ENCODE data around the gene CNGA3.
"Not testable (repeated sequence)": the region's sequence is repeated elsewhere in the genome, so short reads cannot be mapped to it uniquely, and the experiment has no call there.

CNGA3 gene

DNA sequence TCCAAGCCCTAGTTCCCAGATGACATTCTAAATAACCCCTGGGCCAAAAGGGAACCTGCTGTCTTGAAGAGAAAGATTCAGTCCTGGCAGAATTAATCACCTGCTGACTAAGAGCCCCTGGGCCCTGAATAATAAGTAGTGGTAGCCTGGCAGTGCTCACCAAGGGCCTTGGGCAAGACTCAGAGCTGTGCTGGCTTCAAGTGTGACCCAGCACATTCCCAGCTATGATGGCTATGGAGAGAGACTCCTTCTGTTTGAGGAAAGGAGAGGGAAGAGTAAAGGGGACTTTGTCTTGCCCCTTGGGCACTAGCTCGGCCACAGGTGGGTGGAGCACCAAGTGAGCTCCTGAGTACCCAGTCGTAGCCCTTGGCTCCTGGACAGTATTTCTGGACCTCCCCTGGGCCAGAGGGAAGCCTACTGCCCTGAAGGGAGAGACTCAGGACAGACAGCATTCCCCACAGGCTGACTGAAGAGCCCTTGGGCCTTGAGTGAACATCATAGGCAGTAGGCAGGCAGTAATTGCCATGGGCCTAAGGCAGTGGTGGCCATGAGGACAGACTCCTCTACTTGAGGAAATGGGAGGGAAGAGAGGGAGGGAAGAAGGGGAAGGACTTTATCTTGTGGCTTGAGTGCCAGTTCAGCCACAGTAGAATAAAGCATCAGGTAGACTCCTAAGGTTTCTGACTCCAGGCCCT, 58.4 kb downstream of the CNGA3 start:
- DNase-seq (ENCODE audit: low read depth) = no peak

DNA sequence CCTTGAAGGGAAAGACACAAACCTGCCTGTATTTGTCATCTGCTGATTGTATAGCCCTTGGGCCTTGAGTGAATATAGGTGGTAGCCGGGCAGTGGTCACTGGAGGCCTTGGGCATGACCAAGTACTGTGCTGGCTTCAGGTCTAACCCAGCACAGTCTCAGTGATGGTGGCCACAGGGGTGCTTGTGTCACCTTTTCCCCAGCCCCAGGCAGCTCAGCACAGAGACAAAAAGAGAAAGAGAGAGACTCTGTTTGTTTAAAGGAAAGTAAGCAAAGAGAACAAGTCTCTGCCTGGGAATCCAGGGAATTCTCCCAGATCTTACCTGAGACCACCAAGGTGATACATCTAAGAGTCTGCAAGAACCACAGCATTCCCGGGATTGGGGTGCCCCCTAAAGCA, 59.0 kb downstream of the CNGA3 start:
- DNase-seq (ENCODE audit: low read depth) = no peak

- DNase-seq (ENCODE audit: low read depth) = no peak
Observed at GRCh38 chr2:98408155-98408554, 61.9 kb downstream of the CNGA3 start.

- DNase-seq (ENCODE audit: low read depth) = peak; percentile 21
Observed at GRCh38 chr2:98412751-98413458, 66.6 kb downstream of the CNGA3 start.

- not testable (repeated sequence) for DNase-seq (ENCODE audit: low read depth)
Observed at GRCh38 chr2:98414246-98414645, 68.0 kb downstream of the CNGA3 start.

GRCh38 chr2:98415719-98416248, 69.5 kb downstream of the CNGA3 start:
- not testable (repeated sequence) for DNase-seq (ENCODE audit: low read depth)

- no peak for DNase-seq (ENCODE audit: low read depth)
Observed at GRCh38 chr2:98416383-98417159, 70.3 kb downstream of the CNGA3 start.

DNA sequence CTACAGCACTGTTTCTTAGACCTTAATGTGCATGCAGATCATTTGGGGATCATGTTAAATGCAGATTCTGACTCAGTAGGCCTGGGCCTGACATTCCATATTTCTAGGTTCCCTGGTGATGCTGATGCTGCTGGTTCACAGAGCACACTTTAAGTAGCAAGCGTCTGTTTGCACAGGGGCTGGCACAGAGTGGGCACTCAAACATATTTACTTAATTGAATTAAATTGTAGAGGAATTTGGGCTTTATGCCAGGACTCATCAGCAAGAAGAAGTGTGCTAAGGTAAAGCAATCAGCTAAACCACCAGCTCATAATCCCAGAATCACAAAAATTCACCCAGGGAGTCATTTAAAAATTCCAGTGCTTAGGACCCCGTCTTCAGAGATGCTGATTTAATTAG, 73.3 kb downstream of the CNGA3 start:
- no peak for DNase-seq (ENCODE audit: low read depth)

GRCh38 chr2:98419977-98420725, 73.9 kb downstream of the CNGA3 start:
- DNase-seq (ENCODE audit: low read depth) = no peak

- no peak for DNase-seq (ENCODE audit: low read depth)
Observed at GRCh38 chr2:98422449-98422848, 76.2 kb downstream of the CNGA3 start.

DNA sequence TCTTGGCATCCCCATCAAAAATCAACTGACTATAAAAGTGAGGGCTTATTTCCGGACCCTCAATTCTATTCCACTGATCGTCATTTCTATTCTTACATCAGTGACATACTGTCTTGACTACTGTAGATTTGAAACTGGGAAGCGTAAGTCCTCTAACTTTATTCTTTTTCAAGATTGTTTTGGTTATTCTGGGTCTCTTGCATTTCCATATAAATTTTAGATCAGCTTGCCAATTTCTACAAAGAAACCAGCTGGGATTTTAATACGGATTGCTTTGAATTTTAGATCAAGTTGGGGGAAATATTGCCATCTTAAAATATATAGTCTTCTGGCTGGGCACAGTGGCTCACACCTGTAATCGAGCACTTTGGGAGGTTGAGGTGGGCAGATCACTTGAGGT, 80.5 kb downstream of the CNGA3 start:
- DNase-seq (ENCODE audit: low read depth) = no peak

GRCh38 chr2:98432145-98432544, 85.9 kb downstream of the CNGA3 start:
- DNase-seq (ENCODE audit: low read depth) = no peak

- DNase-seq (ENCODE audit: low read depth) = no peak
Observed at GRCh38 chr2:98433363-98433964, 87.2 kb downstream of the CNGA3 start.

GRCh38 chr2:98434492-98434891, 88.2 kb downstream of the CNGA3 start:
- DNase-seq (ENCODE audit: low read depth) = no peak

- not testable (repeated sequence) for DNase-seq (ENCODE audit: low read depth)
Observed at GRCh38 chr2:98435670-98436069, 89.4 kb downstream of the CNGA3 start.

- no peak for DNase-seq (ENCODE audit: low read depth)
Observed at GRCh38 chr2:98436734-98437133, 90.5 kb downstream of the CNGA3 start.

DNA sequence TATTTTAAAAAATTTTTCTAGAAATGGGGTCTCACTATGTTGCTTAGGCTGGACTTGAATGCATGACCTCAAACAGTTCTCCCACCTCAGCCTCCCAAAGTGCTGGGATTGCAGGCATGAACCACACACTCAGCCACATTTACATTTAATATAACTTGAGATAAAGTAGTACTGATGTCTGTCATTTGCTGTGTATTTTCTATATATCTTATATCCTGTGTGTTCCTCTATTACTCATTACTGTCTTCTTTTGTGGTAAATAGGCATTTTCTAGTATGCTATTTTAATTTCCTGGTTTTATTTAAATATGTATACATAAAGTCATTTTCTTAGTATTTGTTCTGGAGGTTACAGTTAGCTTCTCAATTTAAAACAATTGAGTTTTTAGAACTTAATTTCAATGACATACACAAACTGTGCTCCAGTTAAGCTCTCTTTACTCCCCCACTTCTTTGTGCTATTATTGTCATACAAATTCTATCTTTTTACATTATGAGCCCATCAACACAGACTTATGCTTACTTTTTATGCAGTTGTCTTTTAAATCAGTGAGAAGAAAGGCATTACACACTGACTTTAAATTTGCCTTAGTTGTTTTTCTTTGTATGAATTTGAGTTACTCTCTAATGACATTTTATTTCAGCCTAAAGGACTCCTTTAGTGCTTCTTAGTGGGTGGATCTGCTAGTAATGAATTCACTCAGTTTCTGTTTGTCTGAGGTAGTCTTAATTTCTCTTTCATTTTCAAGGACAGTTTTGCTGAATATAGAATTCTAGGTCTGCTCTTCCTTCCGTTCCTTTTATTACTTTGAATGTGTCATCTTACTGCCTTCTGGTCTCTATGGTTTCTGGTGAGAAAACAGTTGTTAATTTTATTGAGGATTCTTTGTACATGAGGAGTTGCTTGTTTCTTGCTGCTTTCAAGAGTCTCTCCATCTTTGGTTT, 92.2 kb downstream of the CNGA3 start:
- no peak for DNase-seq (ENCODE audit: low read depth)

DNA sequence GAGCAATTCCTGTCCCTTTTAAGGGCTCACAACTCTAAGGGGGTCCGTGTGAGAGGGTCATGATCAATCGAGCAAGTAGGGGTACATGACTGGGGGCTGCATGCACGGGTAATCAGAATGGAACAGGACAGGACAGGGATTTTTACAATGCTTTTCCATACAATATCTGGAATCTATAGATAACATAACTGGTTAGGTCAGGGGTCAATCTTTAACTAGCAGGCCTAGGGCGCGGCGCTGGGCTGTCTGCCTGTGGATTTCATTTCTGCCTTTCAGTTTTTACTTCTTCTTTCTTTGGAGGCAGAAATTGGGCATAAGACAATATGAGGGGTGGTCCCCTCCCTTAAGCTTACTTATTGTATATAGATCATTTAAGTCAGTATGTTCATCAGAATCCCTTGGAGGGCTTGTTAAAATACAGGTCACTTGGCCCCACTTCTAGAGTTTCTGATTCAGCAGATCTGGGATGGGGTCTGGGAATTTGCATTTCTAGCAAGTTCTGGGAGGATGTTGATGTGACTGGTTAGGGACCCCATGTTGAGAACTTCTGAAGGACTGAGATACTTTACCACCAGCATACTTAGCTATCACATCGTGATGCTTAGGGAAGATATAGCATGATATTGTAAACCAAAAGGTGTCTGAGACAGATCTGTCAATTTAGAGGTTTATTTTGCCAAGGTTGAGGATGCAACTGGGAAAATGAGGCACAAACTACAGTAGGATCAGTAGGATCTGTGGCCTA, 95.6 kb downstream of the CNGA3 start:
- DNase-seq (ENCODE audit: low read depth) = no peak

DNA sequence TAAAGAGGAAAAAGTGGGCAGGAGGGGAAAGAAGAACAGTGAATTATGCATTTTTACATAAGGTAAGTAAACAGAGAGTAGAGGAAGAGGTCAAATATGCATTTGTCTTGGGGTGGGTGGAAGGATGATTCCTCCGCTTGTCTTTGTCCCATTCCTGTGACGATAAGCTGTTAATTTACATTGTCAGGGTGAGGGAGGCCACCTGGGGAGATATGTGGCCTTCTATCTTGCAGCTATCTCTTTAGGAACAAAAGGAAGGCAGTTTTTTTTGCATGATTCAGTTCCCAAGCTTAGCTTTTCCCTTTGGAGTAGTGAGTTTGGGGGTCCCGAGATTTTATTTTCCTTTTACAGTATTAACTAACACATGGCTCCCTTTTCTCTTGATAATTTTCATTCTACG, 96.2 kb downstream of the CNGA3 start:
- no peak for DNase-seq (ENCODE audit: low read depth)

All from fibroblast of gingiva (primary cell).